ENCODE measurements around the gene SMC4.

DNA sequence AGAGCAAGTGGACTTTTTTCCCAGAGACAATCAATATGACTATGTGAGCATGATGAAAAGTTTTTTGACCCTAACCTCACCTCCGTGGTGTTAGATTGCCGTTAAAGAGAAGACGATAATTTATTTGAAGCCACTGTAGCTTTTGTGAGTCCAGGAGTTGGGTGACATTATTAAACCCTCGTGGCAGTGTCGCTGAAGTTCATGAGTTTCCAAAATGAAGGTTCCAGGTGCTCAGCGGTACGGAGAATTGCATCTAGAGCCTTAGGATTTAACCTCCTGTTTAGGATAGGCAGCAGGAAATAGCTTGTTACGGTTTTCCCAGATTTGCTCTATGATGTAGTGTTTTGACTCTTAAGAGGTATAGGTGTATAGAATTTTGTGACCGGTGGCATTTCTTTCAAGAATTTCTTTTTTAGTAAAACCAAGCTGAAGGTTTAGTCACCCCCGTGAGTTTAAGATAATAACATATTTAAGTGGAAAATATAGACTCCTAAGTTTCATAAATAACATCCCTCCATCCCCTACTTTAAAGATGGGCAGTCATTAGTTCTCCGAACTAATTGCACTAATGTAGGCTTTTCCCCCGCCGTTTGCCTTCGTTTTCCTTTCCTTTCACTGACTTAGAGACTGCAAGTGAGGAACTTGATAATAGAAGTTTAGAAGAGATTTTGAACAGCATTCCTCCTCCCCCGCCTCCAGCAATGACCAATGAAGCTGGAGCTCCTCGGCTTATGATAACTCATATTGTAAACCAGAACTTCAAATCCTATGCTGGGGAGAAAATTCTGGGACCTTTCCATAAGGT, 2.0 kb downstream of the SMC4 start:
- TF ChIP-seq, protein P1, sequence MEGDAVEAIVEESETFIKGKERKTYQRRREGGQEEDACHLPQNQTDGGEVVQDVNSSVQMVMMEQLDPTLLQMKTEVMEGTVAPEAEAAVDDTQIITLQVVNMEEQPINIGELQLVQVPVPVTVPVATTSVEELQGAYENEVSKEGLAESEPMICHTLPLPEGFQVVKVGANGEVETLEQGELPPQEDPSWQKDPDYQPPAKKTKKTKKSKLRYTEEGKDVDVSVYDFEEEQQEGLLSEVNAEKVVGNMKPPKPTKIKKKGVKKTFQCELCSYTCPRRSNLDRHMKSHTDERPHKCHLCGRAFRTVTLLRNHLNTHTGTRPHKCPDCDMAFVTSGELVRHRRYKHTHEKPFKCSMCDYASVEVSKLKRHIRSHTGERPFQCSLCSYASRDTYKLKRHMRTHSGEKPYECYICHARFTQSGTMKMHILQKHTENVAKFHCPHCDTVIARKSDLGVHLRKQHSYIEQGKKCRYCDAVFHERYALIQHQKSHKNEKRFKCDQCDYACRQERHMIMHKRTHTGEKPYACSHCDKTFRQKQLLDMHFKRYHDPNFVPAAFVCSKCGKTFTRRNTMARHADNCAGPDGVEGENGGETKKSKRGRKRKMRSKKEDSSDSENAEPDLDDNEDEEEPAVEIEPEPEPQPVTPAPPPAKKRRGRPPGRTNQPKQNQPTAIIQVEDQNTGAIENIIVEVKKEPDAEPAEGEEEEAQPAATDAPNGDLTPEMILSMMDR (conservative IDR thresholded peaks at IDR 0.05) = no peak
- TF ChIP-seq ZFX (IDR thresholded peaks at IDR 0.05) = no peak

Data from C4-2B (cell line).